HepG2 (cell line): ENCODE results near the gene ABCF1. TPM values are rescaled to one million over a fixed set of nuclear protein-coding genes. Genes with fewer than 3 reads are reported as not detected.

Experiments
- ATAC-seq: fragments of 200-7000 bp; cut with Tn5 transposase; 3 replicates; pipeline ENCODE4 v1.9.1; 2020; ENCODE audit warnings: mild to moderate bottlenecking, moderate library complexity
- BruUV-seq: library from RNA; stranded (reverse); fragments of 400-500 nt; replicated peaks from 2 replicates; lab custom pipeline; 2021; lab: Mats Ljungman, UMichigan
- CTCF ChIA-PET: fragments of 300-600 bp; formaldehyde crosslinking; extraction: SDS; loops from one replicate; lab custom pipeline; 2021; ENCODE audit warnings: low total read pairs, inconsistent platforms, low intra/inter-chr PET ratio; lab: Yijun Ruan, JAX
- POLR2A ChIA-PET: fragments of 350-600 bp; sonication (Branson Sonifier 250); formaldehyde crosslinking; loops from one replicate; lab custom pipeline; 2020; ENCODE audit warnings: antibody characterized with exemption, inconsistent platforms; lab: Yijun Ruan, JAX
- DNase-seq: peaks from one replicate; pipeline ENCODE4 v3.0.0-alpha.2; 2015; ENCODE audit warnings: low spot score
- FAIRE-seq: peaks from 3 replicates; lab custom pipeline; 2011; peaks lifted over from hg19 to GRCh38; lab: Jason Lieb, UNC
- H2AFZ ChIP-seq: one replicate; pipeline ENCODE4 v1.6.1; 2011; ENCODE audit warnings: low read length, inconsistent platforms
- H3K27ac ChIP-seq: fragments of 300-600 bp; 3 replicates; pipeline ENCODE4 v1.8.0; 2011; ENCODE audit warnings: mixed run types, mild to moderate bottlenecking, mixed read lengths, low read length, inconsistent platforms; ENCODE audit not compliant: insufficient read depth; ENCODE audit errors: extremely low read length
- H3K27me3 ChIP-seq, 2 experiments: fragments of 200-600 bp in 1 of 2; 2 replicates in 1 of 2; 3 replicates in 1 of 2; pipeline versions ENCODE4 v1.6.0 to v1.8.0; 2011; ENCODE audit warnings: low read length in 2 of 2, mild to moderate bottlenecking in 2 of 2, moderate library complexity in 2 of 2, inconsistent platforms in 1 of 2; ENCODE audit not compliant: insufficient read depth in 2 of 2, control insufficient read depth in 1 of 2
- H3K36me3 ChIP-seq, 2 experiments: fragments of 200-600 bp in 1 of 2; replicated peaks in 1 of 2; 2 replicates in 1 of 2; 3 replicates in 1 of 2; pipeline versions ENCODE4 v1.5.1 to v1.8.0; 2011; ENCODE audit warnings: low read length in 2 of 2, inconsistent platforms in 1 of 2; ENCODE audit not compliant: insufficient read depth in 2 of 2, control insufficient read depth in 1 of 2
- H3K4me1 ChIP-seq: 2 replicates; pipeline ENCODE4 v1.5.1; 2012; ENCODE audit warnings: low read length, inconsistent platforms; ENCODE audit not compliant: insufficient read depth
- H3K4me2 ChIP-seq: 2 replicates; pipeline ENCODE4 v1.6.0; 2011; ENCODE audit warnings: low read depth, low read length, inconsistent platforms
- H3K4me3 ChIP-seq, 3 experiments: fragments of 200-600 bp in 1 of 3; sonication (generic), shearing (Covaris generic) in 1 of 3; replicated peaks in 1 of 3; 2 replicates each; pipeline ENCODE4 v1.5.1; 2011 to 2016; ENCODE audit warnings: low read length in 3 of 3, inconsistent platforms in 2 of 3, low read depth in 2 of 3, mild to moderate bottlenecking in 2 of 3, control low read depth in 1 of 3, mixed read lengths in 1 of 3; ENCODE audit not compliant: insufficient read depth in 1 of 3
- H3K79me2 ChIP-seq: one replicate; pipeline ENCODE4 v1.6.1; 2011; ENCODE audit warnings: low read length, inconsistent platforms; ENCODE audit not compliant: insufficient read depth
- H3K9ac ChIP-seq: 2 replicates; pipeline ENCODE4 v1.6.0; 2011; ENCODE audit warnings: mild to moderate bottlenecking, low read depth, low read length, inconsistent platforms; ENCODE audit not compliant: insufficient read depth
- H3K9me3 ChIP-seq: 2 replicates; pipeline ENCODE4 v1.5.1; 2012; ENCODE audit warnings: mild to moderate bottlenecking, low read length
- H4K20me1 ChIP-seq: 2 replicates; pipeline ENCODE4 v1.6.0; 2011; ENCODE audit warnings: inconsistent platforms, mild to moderate bottlenecking, low read length, moderate library complexity; ENCODE audit not compliant: insufficient read depth
- FOXM1 ChIP-seq: sonication (generic); formaldehyde crosslinking; IDR thresholded peaks from 2 replicates; pipeline ENCODE4 v1.5.0; 2020; ENCODE audit warnings: missing genetic modification reagents
- GZF1 ChIP-seq: sonication (generic); formaldehyde crosslinking; IDR thresholded peaks from 2 replicates; pipeline ENCODE4 v1.5.1; 2020; ENCODE audit warnings: mild to moderate bottlenecking, missing genetic modification reagents
- HNRNPK ChIP-seq: fragments of 200-400 bp; formaldehyde crosslinking; IDR thresholded peaks from 2 replicates; pipeline ENCODE4 v1.6.1; 2018; ENCODE audit warnings: low read length, low read depth, moderate library complexity, mild to moderate bottlenecking; ENCODE audit not compliant: poor library complexity, severe bottlenecking
- KIAA2018 ChIP-seq: sonication (generic); formaldehyde crosslinking; IDR thresholded peaks from 2 replicates; pipeline ENCODE4 v1.5.0; 2020; ENCODE audit warnings: mild to moderate bottlenecking, missing genetic modification reagents, borderline replicate concordance
- NCOR1 ChIP-seq: fragments of 200-600 bp; sonication (generic); IDR thresholded peaks from 2 replicates; pipeline ENCODE4 v1.7.0; 2017; ENCODE audit warnings: antibody characterized with exemption, low read length, borderline replicate concordance
- SP4 ChIP-seq: sonication (generic); formaldehyde crosslinking; IDR thresholded peaks from 2 replicates; pipeline ENCODE4 v1.8.1; 2023; ENCODE audit warnings: mild to moderate bottlenecking, missing genetic modification reagents
- STAT6 ChIP-seq: sonication (generic); formaldehyde crosslinking; IDR thresholded peaks from 2 replicates; pipeline ENCODE4 v1.4.0; 2020; ENCODE audit warnings: missing genetic modification reagents, mild to moderate bottlenecking, borderline replicate concordance
- ZNF446 ChIP-seq: sonication (generic); formaldehyde crosslinking; IDR thresholded peaks from 2 replicates; pipeline ENCODE4 v1.5.0; 2020; ENCODE audit warnings: mild to moderate bottlenecking, missing genetic modification reagents
- ZNF891 ChIP-seq: sonication (generic); formaldehyde crosslinking; IDR thresholded peaks from 2 replicates; pipeline ENCODE4 v1.5.0; 2020; ENCODE audit warnings: mild to moderate bottlenecking, missing genetic modification reagents
- WGBS: methylation state at CpG from one replicate; pipeline ENCODE4 v1.1.6; 2017; ENCODE audit warnings: low lambda C conversion rate; 5-methylcytosine and 5-hydroxymethylcytosine counted together
- in situ Hi-C: cut with HindIII; loops from 2 replicates; pipeline ENCODE4 v1.10.0; 2017; ENCODE audit warnings: low pct_unique_long_range_greater_than_20kb; ENCODE audit not compliant: extremely low pct_ligation_motif_present
- intact Hi-C: fragments of 100-400 bp; cut with micrococcal nuclease; formaldehyde crosslinking; loops from one replicate; pipeline ENCODE4 v1.10.0; 2022; ENCODE audit not compliant: unreplicated experiment
- polyA plus RNA-seq, 8 experiments: library from polyadenylated mRNA; depleted of rRNA in 3 of 8; stranded (reverse) in 7 of 8; unstranded in 1 of 8; fragments of >200 nt; fragmentation: Illumina TruSeq in 4 of 8; extraction: Trizol in 4 of 8; gene quantifications; 2 replicates each; pipeline versions ENCODE4 v1.2.1 to v1.2.3, GENCODE V29; 2011 to 2016; ENCODE audit warnings: low read depth in 4 of 8, missing spikeins in 1 of 8, mixed read lengths in 1 of 8; ENCODE audit not compliant: insufficient read depth in 1 of 8
- total RNA-seq, 5 experiments: library from RNA; depleted of rRNA; stranded (reverse); fragments of >200 nt; fragmentation: Illumina TruSeq; extraction: Trizol; gene quantifications; 2 replicates each; pipeline ENCODE4 v1.2.3, GENCODE V29; 2016; ENCODE audit warnings: low read depth in 1 of 5

ABCF1 gene
- total and polyA plus RNA-seq, 2 of the 13 experiments (the other 11 are each of a cell fraction or from before 2014, with no cell fraction given), result 25.4 to 98.9 TPM

DNA sequence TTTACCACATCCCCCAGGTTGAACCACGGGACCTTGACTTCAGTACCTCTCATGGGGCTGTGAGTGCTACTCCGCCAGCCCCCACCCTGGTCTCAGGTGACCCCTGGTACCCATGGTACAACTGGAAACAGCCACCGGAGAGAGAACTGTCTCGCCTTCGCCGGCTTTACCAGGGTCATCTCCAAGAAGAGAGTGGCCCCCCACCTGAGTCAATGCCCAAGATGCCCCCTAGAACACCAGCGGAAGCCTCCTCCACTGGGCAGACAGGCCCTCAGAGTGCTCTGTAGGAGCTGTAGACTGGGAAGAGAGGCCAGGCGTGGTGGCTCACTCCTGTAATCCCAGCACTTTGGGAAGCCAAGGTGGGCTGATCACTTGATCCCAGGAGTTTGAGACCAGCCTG is 54.3 kb downstream of the ABCF1 start (continued):
- TF ChIP-seq SP4 (CRISPR knock-in tag) (no peak), ZNF891 (CRISPR knock-in tag) (no peak)

DNA sequence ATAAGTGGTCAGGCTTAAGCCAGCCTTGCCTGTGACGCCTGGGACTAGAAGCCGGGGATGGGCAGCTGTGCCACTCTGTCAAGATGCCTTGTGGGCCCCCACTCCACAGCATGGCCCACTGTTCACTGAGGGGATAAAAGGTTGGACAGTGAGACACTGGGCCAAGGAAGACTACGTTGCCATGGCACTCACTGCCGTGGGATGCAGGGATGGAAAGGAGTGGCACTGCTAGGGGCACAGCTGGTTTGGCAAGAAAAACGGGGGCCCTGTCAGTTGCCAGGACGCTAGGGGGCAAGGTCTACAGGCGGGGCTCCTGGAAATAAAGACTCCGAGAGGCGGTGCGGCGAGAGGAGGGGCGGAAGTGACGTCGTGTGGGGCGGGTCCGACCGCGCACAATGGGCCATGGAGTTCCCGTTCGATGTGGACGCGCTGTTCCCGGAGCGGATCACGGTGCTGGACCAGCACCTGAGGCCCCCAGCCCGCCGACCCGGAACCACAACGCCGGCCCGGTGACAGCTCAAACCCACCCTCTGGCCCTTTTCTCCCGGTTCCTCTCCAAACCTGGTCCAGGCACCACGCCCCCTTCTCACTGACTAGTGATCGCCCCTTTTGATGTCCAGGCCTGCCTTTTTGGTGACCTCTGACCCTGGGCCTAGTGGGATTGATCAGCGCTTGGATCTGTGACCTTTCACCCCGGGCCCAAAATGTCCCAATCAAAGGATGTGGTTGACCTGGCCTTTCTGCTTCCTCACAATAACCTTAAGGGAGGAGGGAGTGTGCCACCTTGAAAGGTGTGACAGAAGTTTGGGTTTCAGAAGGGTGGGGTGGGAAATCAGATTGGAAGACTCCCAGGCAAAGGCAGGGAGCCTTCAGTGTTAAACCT is 55.5 kb downstream of the ABCF1 start, which contains the start of gene ATAT1:
Gene ATAT1, plus strand, starts transcription at position 391 of the 883 bp plus-strand sequence.
- POLR2A ChIA-PET, result interaction anchor here (0.8 to 2.4 kb wide), 10 partner anchors 9 to 113 kb away, joined by 3 to 36 read pairs (median 4); partner anchors contain the start of genes DHX16, MDC1, MRPS18B and PPP1R10
- no peaks in the 10 kb centered on the region; a peak in 1 of 5 replicates for H3K27me3 ChIP-seq
- peak within 1 kb of the TSS; percentile 76 for H3K27ac ChIP-seq
- in situ Hi-C loops (loop anchor here (5.0 kb wide), 1 partner anchor 46 kb away; the partner anchor contains the start of gene DHX16), intact Hi-C loops (loop anchor here (1.0 kb wide), 1 partner anchor 47 kb away; the partner anchor contains the start of gene DHX16)
- FAIRE-seq (peak; percentile 66), DNase-seq (peak; percentile 88), ATAC-seq (peak; percentile 98)
- H3K9me3 ChIP-seq, result no peaks in the 10 kb centered on the region
- peaks cover 17% of the 10 kb centered on the region for H3K4me1 ChIP-seq
- H3K4me2 ChIP-seq, result peak within 1 kb of the TSS; percentile 92
- H3K4me3 ChIP-seq, result peak within 1 kb of the TSS; percentile 69 to 92 (median 72)
- CTCF ChIA-PET, result interaction anchor here (0.8 to 3.1 kb wide), 2 partner anchors 46 to 96 kb away, joined by 3 to 21 read pairs; partner anchors contain the start of gene DHX16
- no peak within 1 kb of the TSS for H2AFZ ChIP-seq
- 11% methylated on average over 21 of the region's 36 CpGs for WGBS
- H3K36me3 ChIP-seq, result peaks cover 24 to 56% of the 10 kb centered on the region in 2 experiments
- H4K20me1 ChIP-seq, result no peaks in the 10 kb centered on the region
- H3K9ac ChIP-seq, result peak within 1 kb of the TSS; percentile 86
- BruUV-seq, result no TSS peak
- peaks cover 9% of the 10 kb centered on the region for H3K79me2 ChIP-seq
- TF ChIP-seq SP4 (CRISPR knock-in tag) (peak; percentile 90), STAT6 (no peak), NCOR1 (peak; percentile 16; the same call in 1 of the 2 replicates), FOXM1 (CRISPR knock-in tag) (no peak), KIAA2018 (no peak), ZNF446 (peak; percentile 63), HNRNPK (peak; percentile 27), GZF1 (CRISPR knock-in tag) (no peak; the same call in 1 of the 2 replicates)
